T-helper 1 cell treated with Interleukin-12 subunit alpha and Interleukin-12 subunit beta and Interleukin-4 antibody, amounts not matched to agents 30 ng/mL and 1 ng/mL, for 36 hours (primary cell): ENCODE results near the gene CDC73. TPM values are rescaled to one million over a fixed set of nuclear protein-coding genes. Genes with fewer than 3 reads are reported as not detected.
"Not testable (repeated sequence)": the region's sequence is repeated elsewhere in the genome, so short reads cannot be mapped to it uniquely, and the experiment has no call there.

ENCODE experiments used
- intact Hi-C: fragments of 100-400 bp; cut with micrococcal nuclease; formaldehyde crosslinking; loops from one replicate; pipeline ENCODE4 v1.15.1; 2024
- total RNA-seq: library from RNA; stranded (reverse); gene quantifications from 2 replicates; pipeline ENCODE4 v1.2.3, GENCODE V29; 2022

Gene CDC73
- total RNA-seq, 1 donor from 2014 or later = 68.7 TPM

GRCh38 chr1:193219391-193219790 is 97.6 kb downstream of the CDC73 start:
- intact Hi-C loops = no loop called here

- intact Hi-C loops = no loop called here
These were observed 99.8 kb downstream of the CDC73 start for GRCh38 chr1:193221651-193222050.

- intact Hi-C loops = no loop called here
These were observed 100.3 kb downstream of the CDC73 start for GRCh38 chr1:193222056-193222615.

- intact Hi-C loops = no loop called here
These were observed 107.3 kb downstream of the CDC73 start for GRCh38 chr1:193229136-193229535.

- intact Hi-C loops = not testable (repeated sequence)
These were observed 109.3 kb downstream of the CDC73 start for GRCh38 chr1:193231146-193231545.

- intact Hi-C loops = no loop called here
These were observed 112.7 kb downstream of the CDC73 start for GRCh38 chr1:193234530-193234929.

- intact Hi-C loops = no loop called here
These were observed 115.6 kb downstream of the CDC73 start for GRCh38 chr1:193237381-193237978.

GRCh38 chr1:193240609-193241008 is 118.8 kb downstream of the CDC73 start:
- intact Hi-C loops = loop anchor here (5.0 kb wide), 1 partner anchor 297 kb away; no protein-coding TSS in a partner anchor

GRCh38 chr1:193241132-193241827 is 119.4 kb downstream of the CDC73 start:
- intact Hi-C loops = loop anchor here (5.0 kb wide), 1 partner anchor 296 kb away; no protein-coding TSS in a partner anchor

GRCh38 chr1:193242000-193242399 is 120.2 kb downstream of the CDC73 start:
- intact Hi-C loops = loop anchor here (5.0 kb wide), 1 partner anchor 295 kb away; no protein-coding TSS in a partner anchor

- intact Hi-C loops = no loop called here
These were observed 127.4 kb downstream of the CDC73 start for GRCh38 chr1:193249187-193249586.

- intact Hi-C loops = loop anchor here (5.0 kb wide), 1 partner anchor 1045 kb away; no protein-coding TSS in a partner anchor
These were observed 130.1 kb downstream of the CDC73 start for GRCh38 chr1:193251950-193252349.

GRCh38 chr1:193256019-193256418 is 134.2 kb downstream of the CDC73 start:
- intact Hi-C loops = no loop called here

GRCh38 chr1:193259636-193260035 is 137.8 kb downstream of the CDC73 start:
- intact Hi-C loops = no loop called here

GRCh38 chr1:193260056-193260745 is 138.4 kb downstream of the CDC73 start:
- intact Hi-C loops = no loop called here

GRCh38 chr1:193260896-193261295 is 139.1 kb downstream of the CDC73 start:
- intact Hi-C loops = no loop called here

- intact Hi-C loops = no loop called here
These were observed 140.8 kb downstream of the CDC73 start for GRCh38 chr1:193262661-193263060.

GRCh38 chr1:193264313-193265065 is 142.7 kb downstream of the CDC73 start:
- intact Hi-C loops = no loop called here

GRCh38 chr1:193265716-193266115 is 143.9 kb downstream of the CDC73 start:
- intact Hi-C loops = no loop called here

- intact Hi-C loops = not testable (repeated sequence)
These were observed 145.0 kb downstream of the CDC73 start for GRCh38 chr1:193266794-193267193.

- intact Hi-C loops = no loop called here
These were observed 149.2 kb downstream of the CDC73 start for GRCh38 chr1:193270996-193271395.
